DOHH2 (cell line): Measurements from ENCODE around the gene MTHFSD.

Source experiments
- H3F3A ChIP-seq: fragments of 200-600 bp; sonication (generic), shearing (Covaris generic); 2 replicates; pipeline ENCODE4 v1.6.0; 2016; ENCODE audit warnings: antibody characterized with exemption, mild to moderate bottlenecking; ENCODE audit not compliant: control insufficient read depth, insufficient read depth
- H3K27ac ChIP-seq: fragments of 200-600 bp; sonication (generic); 2 replicates; pipeline ENCODE4 v1.5.1; 2014; ENCODE audit warnings: low read depth, mild to moderate bottlenecking, low read length, moderate library complexity
- H3K27me3 ChIP-seq: fragments of 200-600 bp; sonication (generic); 2 replicates; pipeline ENCODE4 v1.6.1; 2014; ENCODE audit warnings: mild to moderate bottlenecking, low read length, mixed read lengths; ENCODE audit not compliant: control insufficient read depth
- H3K36me3 ChIP-seq: fragments of 200-600 bp; sonication (generic); 2 replicates; pipeline ENCODE4 v1.6.1; 2014; ENCODE audit warnings: mild to moderate bottlenecking, low read length, moderate library complexity, mixed read lengths; ENCODE audit not compliant: control insufficient read depth
- H3K4me1 ChIP-seq: fragments of 200-600 bp; sonication (generic); 2 replicates; pipeline ENCODE4 v1.6.1; 2014; ENCODE audit warnings: mild to moderate bottlenecking, low read length, mixed read lengths; ENCODE audit not compliant: control insufficient read depth
- H3K4me2 ChIP-seq: fragments of 200-600 bp; sonication (generic); 2 replicates; pipeline ENCODE4 v1.6.0; 2014; ENCODE audit warnings: mild to moderate bottlenecking, low read length, moderate library complexity
- H3K4me3 ChIP-seq: fragments of 200-600 bp; sonication (generic); 2 replicates; pipeline ENCODE4 v1.5.1; 2014; ENCODE audit warnings: mild to moderate bottlenecking, low read length, mixed read lengths
- H3K79me2 ChIP-seq: fragments of 200-600 bp; sonication (generic); 2 replicates; pipeline ENCODE4 v1.6.1; 2014; ENCODE audit warnings: mild to moderate bottlenecking, low read length, mixed read lengths; ENCODE audit not compliant: control insufficient read depth
- H3K9me2 ChIP-seq: fragments of 200-600 bp; sonication (generic); replicated peaks from 2 replicates; pipeline ENCODE4 v1.6.1; 2014; ENCODE audit warnings: mild to moderate bottlenecking, low read length, mixed read lengths; ENCODE audit not compliant: control insufficient read depth
- H3K9me3 ChIP-seq: fragments of 200-600 bp; sonication (generic); 2 replicates; pipeline ENCODE4 v1.6.1; 2014; ENCODE audit warnings: antibody characterized with exemption, low read length, mixed read lengths; ENCODE audit not compliant: control insufficient read depth, insufficient read depth
- H4K20me1 ChIP-seq: fragments of 200-600 bp; sonication (generic); 2 replicates; pipeline ENCODE4 v1.6.0; 2014; ENCODE audit warnings: low read depth, mild to moderate bottlenecking, antibody characterized with exemption, low read length, moderate library complexity; ENCODE audit not compliant: control insufficient read depth, insufficient read depth
- CTCF ChIP-seq: fragments of 200-600 bp; sonication (generic); IDR thresholded peaks from one replicate; pipeline ENCODE4 v1.5.1; 2014; ENCODE audit warnings: antibody characterized with exemption, mild to moderate bottlenecking, low read depth, low read length; ENCODE audit not compliant: poor library complexity, severe bottlenecking
- EZH2phosphoT487 ChIP-seq: fragments of 200-600 bp; sonication (generic); IDR thresholded peaks from 2 replicates; pipeline ENCODE4 v1.6.1; 2017; ENCODE audit warnings: borderline replicate concordance, mild to moderate bottlenecking, antibody characterized with exemption, low read length, moderate library complexity, mixed read lengths

MTHFSD gene

GRCh38 chr16:86573646-86574508 lies 18.8 kb upstream of the MTHFSD start:
- Histone ChIP-seq H3K36me3 (no peaks in the 10 kb centered on the region), H3K79me2 (no peaks in the 10 kb centered on the region), H3K4me2 (no peak overlapping the region), H3K27me3 (no peaks in the 10 kb centered on the region), H3F3A (no peaks in the 10 kb centered on the region), H3K9me3 (no peaks in the 10 kb centered on the region), H3K4me1 (no peaks in the 10 kb centered on the region), H3K4me3 (no peak overlapping the region), H3K27ac (no peak overlapping the region), H4K20me1 (no peaks in the 10 kb centered on the region), H3K9me2 (no peaks in the 10 kb centered on the region)
- TF ChIP-seq EZH2phosphoT487 (no peak), CTCF (no peak)

- no peaks in the 10 kb centered on the region for H3K36me3 ChIP-seq
- no peak overlapping the region for H3K4me3 ChIP-seq
- no peaks in the 10 kb centered on the region for H3K27me3 ChIP-seq
- H3K9me3 ChIP-seq, result no peaks in the 10 kb centered on the region
- H3K9me2 ChIP-seq, result no peaks in the 10 kb centered on the region
- H3K27ac ChIP-seq, result no peak overlapping the region
- TF ChIP-seq CTCF, result no peak
- no peak for TF ChIP-seq EZH2phosphoT487
- no peaks in the 10 kb centered on the region for H4K20me1 ChIP-seq
- no peaks in the 10 kb centered on the region for H3K4me1 ChIP-seq
- no peak overlapping the region for H3K4me2 ChIP-seq
- no peaks in the 10 kb centered on the region for H3K79me2 ChIP-seq
- H3F3A ChIP-seq, result no peaks in the 10 kb centered on the region
Measured at GRCh38 chr16:86573215-86573614, 18.2 kb upstream of the MTHFSD start.

- Histone ChIP-seq H3F3A (no peaks in the 10 kb centered on the region), H3K36me3 (no peaks in the 10 kb centered on the region), H3K9me2 (no peaks in the 10 kb centered on the region), H3K4me2 (no peak overlapping the region), H4K20me1 (no peaks in the 10 kb centered on the region), H3K4me1 (no peaks in the 10 kb centered on the region), H3K27me3 (no peaks in the 10 kb centered on the region), H3K4me3 (no peak overlapping the region), H3K27ac (no peak overlapping the region), H3K79me2 (no peaks in the 10 kb centered on the region), H3K9me3 (no peaks in the 10 kb centered on the region)
- TF ChIP-seq CTCF, result no peak
- no peak for TF ChIP-seq EZH2phosphoT487
Measured at GRCh38 chr16:86572606-86573005, 17.6 kb upstream of the MTHFSD start.
